HEK293 (cell line): ENCODE measurements around the gene RBBP5.
A peak's percentile ranks its signal among the peaks of the same experiment; 100 is the strongest.

Experiments
- CTCF ChIA-PET: fragments of 350-600 bp; formaldehyde crosslinking; extraction: SDS; loops from one replicate; lab custom pipeline; 2021; ENCODE audit warnings: antibody characterized with exemption; lab: Yijun Ruan, JAX
- POLR2A ChIA-PET: fragments of 300-600 bp; formaldehyde crosslinking; extraction: SDS; loops from one replicate; lab custom pipeline; 2020; ENCODE audit warnings: antibody characterized with exemption, inconsistent platforms; lab: Yijun Ruan, JAX
- H3K27ac ChIP-seq: fragments of 200-500 bp; sonication (Bioruptor generic); 2 replicates; pipeline ENCODE4 v1.5.1; 2014; ENCODE audit warnings: low read depth, low read length, control low read depth, inconsistent platforms; ENCODE audit errors: extremely low read depth
- H3K36me3 ChIP-seq, 2 experiments: fragments of 200-500 bp in 1 of 2; sonication (Bioruptor generic) in 1 of 2; 1 replicate in 1 of 2; 2 replicates in 1 of 2; pipeline ENCODE4 v1.5.1; 2014 to 2017; ENCODE audit warnings: inconsistent platforms in 2 of 2, low read length in 2 of 2; ENCODE audit not compliant: control insufficient read depth in 2 of 2, insufficient read depth in 1 of 2
- H3K4me1 ChIP-seq: fragments of 200-500 bp; sonication (Bioruptor generic); 2 replicates; pipeline ENCODE4 v1.5.1; 2014; ENCODE audit warnings: mild to moderate bottlenecking, low read length, inconsistent platforms; ENCODE audit not compliant: control insufficient read depth, insufficient read depth
- H3K4me3 ChIP-seq: 2 replicates; pipeline ENCODE4 v1.5.1; 2011; ENCODE audit warnings: low read depth, mild to moderate bottlenecking, control low read depth, low read length, moderate library complexity
- H3K9me3 ChIP-seq: fragments of 200-500 bp; sonication (Bioruptor generic); 2 replicates; pipeline ENCODE4 v1.5.1; 2014; ENCODE audit warnings: low read depth, low read length, inconsistent platforms; ENCODE audit not compliant: control insufficient read depth, insufficient read depth
- BCL11B ChIP-seq: fragments of 450-650 bp; formaldehyde crosslinking; IDR thresholded peaks from 2 replicates; pipeline ENCODE4 v1.5.1; 2016; ENCODE audit warnings: low read depth, missing biosample characterization, missing genetic modification characterization
- EGR2 ChIP-seq: fragments of 450-650 bp; formaldehyde crosslinking; IDR thresholded peaks from 2 replicates; pipeline ENCODE4 v1.5.1; 2016; ENCODE audit warnings: low read depth, missing biosample characterization, missing genetic modification characterization
- KLF1 ChIP-seq: fragments of 450-650 bp; formaldehyde crosslinking; IDR thresholded peaks from 2 replicates; pipeline ENCODE4 v1.5.1; 2016; ENCODE audit warnings: missing biosample characterization, missing genetic modification characterization
- RBAK ChIP-seq: fragments of 450-650 bp; formaldehyde crosslinking; IDR thresholded peaks from 2 replicates; pipeline ENCODE4 v1.5.1; 2016; ENCODE audit warnings: missing biosample characterization, missing genetic modification characterization
- REST ChIP-seq: fragments of 450-650 bp; formaldehyde crosslinking; IDR thresholded peaks from 2 replicates; pipeline ENCODE4 v1.5.1; 2016; ENCODE audit warnings: missing biosample characterization, missing genetic modification characterization
- TCF7L2 ChIP-seq: IDR thresholded peaks from 2 replicates; pipeline ENCODE4 v1.6.1; 2011; ENCODE audit warnings: low read depth, mild to moderate bottlenecking, inconsistent platforms, low read length, moderate library complexity, borderline replicate concordance
- YY1 ChIP-seq: fragments of 450-650 bp; formaldehyde crosslinking; IDR thresholded peaks from 2 replicates; pipeline ENCODE4 v1.5.1; 2018; ENCODE audit warnings: missing biosample characterization, missing genetic modification characterization
- ZBTB17 ChIP-seq: fragments of 450-650 bp; formaldehyde crosslinking; IDR thresholded peaks from 2 replicates; pipeline ENCODE4 v1.5.1; 2016; ENCODE audit warnings: missing biosample characterization, missing genetic modification characterization
- ZBTB26 ChIP-seq: fragments of 450-650 bp; formaldehyde crosslinking; optimal IDR thresholded peaks from 2 replicates; pipeline ENCODE3; 2016; ENCODE audit warnings: missing biosample characterization, mild to moderate bottlenecking, missing genetic modification characterization
- ZIC2 ChIP-seq: fragments of 450-650 bp; formaldehyde crosslinking; IDR thresholded peaks from 2 replicates; pipeline ENCODE4 v1.5.1; 2016; ENCODE audit warnings: missing biosample characterization, missing genetic modification characterization
- ZNF114 ChIP-seq: fragments of 450-650 bp; formaldehyde crosslinking; IDR thresholded peaks from 2 replicates; pipeline ENCODE4 v1.5.0; 2017; ENCODE audit warnings: missing biosample characterization, missing genetic modification characterization
- ZNF16 ChIP-seq: fragments of 450-650 bp; formaldehyde crosslinking; IDR thresholded peaks from 2 replicates; pipeline ENCODE4 v1.5.1; 2016; ENCODE audit warnings: low read depth, missing biosample characterization, missing genetic modification characterization
- ZNF174 ChIP-seq: fragments of 450-650 bp; formaldehyde crosslinking; IDR thresholded peaks from 2 replicates; pipeline ENCODE4 v1.5.0; 2017; ENCODE audit warnings: missing biosample characterization, mild to moderate bottlenecking, missing genetic modification characterization
- ZNF19 ChIP-seq: fragments of 450-650 bp; formaldehyde crosslinking; IDR thresholded peaks from 2 replicates; pipeline ENCODE4; 2016; ENCODE audit warnings: missing biosample characterization, missing genetic modification characterization, low read depth
- ZNF214 ChIP-seq: fragments of 450-650 bp; formaldehyde crosslinking; IDR thresholded peaks from 2 replicates; pipeline ENCODE4 v1.5.1; 2017; ENCODE audit warnings: missing biosample characterization, mild to moderate bottlenecking, missing genetic modification characterization, borderline replicate concordance
- ZNF223 ChIP-seq: fragments of 450-650 bp; formaldehyde crosslinking; IDR thresholded peaks from 2 replicates; pipeline ENCODE4 v1.5.1; 2016; ENCODE audit warnings: missing biosample characterization, missing genetic modification characterization
- ZNF280D ChIP-seq: fragments of 450-650 bp; formaldehyde crosslinking; IDR thresholded peaks from 2 replicates; pipeline ENCODE4 v1.5.1; 2016; ENCODE audit warnings: missing biosample characterization, missing genetic modification characterization
- ZNF341 ChIP-seq: fragments of 450-650 bp; formaldehyde crosslinking; IDR thresholded peaks from 2 replicates; pipeline ENCODE4; 2016; ENCODE audit warnings: low read depth, missing biosample characterization, missing genetic modification characterization
- ZNF37A ChIP-seq: fragments of 450-650 bp; IDR thresholded peaks from 2 replicates; pipeline ENCODE4 v1.5.1; 2018; ENCODE audit warnings: missing biosample characterization, missing genetic modification characterization
- ZNF404 ChIP-seq: fragments of 450-650 bp; formaldehyde crosslinking; IDR thresholded peaks from 2 replicates; pipeline ENCODE4 v1.5.1; 2017; ENCODE audit warnings: missing biosample characterization, missing genetic modification characterization
- ZNF423 ChIP-seq: fragments of 450-650 bp; formaldehyde crosslinking; IDR thresholded peaks from 2 replicates; pipeline ENCODE4 v1.5.1; 2016; ENCODE audit warnings: missing biosample characterization, missing genetic modification characterization
- ZNF433 ChIP-seq: fragments of 450-650 bp; formaldehyde crosslinking; IDR thresholded peaks from 2 replicates; pipeline ENCODE4 v1.5.1; 2016; ENCODE audit warnings: missing biosample characterization, missing genetic modification characterization, low read depth
- ZNF501 ChIP-seq: fragments of 450-650 bp; formaldehyde crosslinking; IDR thresholded peaks from 2 replicates; pipeline ENCODE4 v1.5.1; 2016; ENCODE audit warnings: missing biosample characterization, missing genetic modification characterization
- ZNF561 ChIP-seq: fragments of 450-650 bp; IDR thresholded peaks from 2 replicates; pipeline ENCODE4 v1.5.1; 2018; ENCODE audit warnings: missing biosample characterization, missing genetic modification characterization, borderline replicate concordance
- ZNF624 ChIP-seq: fragments of 450-650 bp; formaldehyde crosslinking; IDR thresholded peaks from 2 replicates; pipeline ENCODE4 v1.5.1; 2017; ENCODE audit warnings: missing biosample characterization, missing genetic modification characterization
- ZNF654 ChIP-seq: fragments of 450-650 bp; formaldehyde crosslinking; IDR thresholded peaks from 2 replicates; pipeline ENCODE4 v1.5.1; 2016; ENCODE audit warnings: low read depth, missing biosample characterization, missing genetic modification characterization
- ZNF747 ChIP-seq: fragments of 450-650 bp; formaldehyde crosslinking; IDR thresholded peaks from 2 replicates; pipeline ENCODE4 v1.5.1; 2016; ENCODE audit warnings: missing biosample characterization, missing genetic modification characterization
- ZNF76 ChIP-seq: fragments of 450-650 bp; formaldehyde crosslinking; IDR thresholded peaks from 2 replicates; pipeline ENCODE4; 2016; ENCODE audit warnings: low read depth, missing biosample characterization, missing genetic modification characterization, borderline replicate concordance
- ZNF843 ChIP-seq: fragments of 450-650 bp; formaldehyde crosslinking; IDR thresholded peaks from 2 replicates; pipeline ENCODE4 v1.5.1; 2016; ENCODE audit warnings: missing biosample characterization, missing genetic modification characterization

Gene RBBP5

GRCh38 chr1:205067031-205067430 lies 54.7 kb downstream of the RBBP5 start (continued):
- TF ChIP-seq ZNF214 (tag by site-specific recombination) (no peak), TCF7L2 (no peak), ZIC2 (no peak)

- Histone ChIP-seq H3K36me3 (no peaks in the 10 kb centered on the region), H3K4me1 (no peaks in the 10 kb centered on the region), H3K4me3 (no peak overlapping the region), H3K27ac (no peak overlapping the region), H3K9me3 (no peaks in the 10 kb centered on the region)
- POLR2A ChIA-PET = no interaction called here
- CTCF ChIA-PET = interaction anchor here (0.6 to 1.2 kb wide), 3 partner anchors 73 to 1396 kb away, joined by 3 to 8 read pairs (median 3); no protein-coding TSS in a partner anchor
- TF ChIP-seq ZNF624 = no peak
- TF ChIP-seq ZBTB26 (tag by site-specific recombination) = peak; percentile 10
- no peak for TF ChIP-seq ZNF654
- TF ChIP-seq ZNF501 = no peak
- no peak for TF ChIP-seq ZNF223 (tag by site-specific recombination)
- TF ChIP-seq ZNF19 (tag by site-specific recombination) = no peak
- TF ChIP-seq ZNF341 (tag by site-specific recombination) = no peak
- TF ChIP-seq ZNF114 (tag by site-specific recombination) = no peak
- no peak for TF ChIP-seq ZNF423 (tag by site-specific recombination)
- TF ChIP-seq YY1 (tag by site-specific recombination) = no peak
- TF ChIP-seq KLF1 (tag by site-specific recombination) = peak; percentile 90
- no peak for TF ChIP-seq ZNF76
- TF ChIP-seq ZNF747 (tag by site-specific recombination) = no peak
- TF ChIP-seq RBAK (tag by site-specific recombination) = no peak
- no peak for TF ChIP-seq ZNF16 (tag by site-specific recombination)
- TF ChIP-seq ZNF37A (tag by site-specific recombination) = no peak
- no peak for TF ChIP-seq ZNF433
- TF ChIP-seq ZBTB17 (tag by site-specific recombination) = no peak
- TF ChIP-seq ZNF404 (tag by site-specific recombination) = no peak
- TF ChIP-seq ZNF174 = no peak
- TF ChIP-seq ZNF561 (tag by site-specific recombination) = no peak
- peak; percentile 27; the same call in 1 of the 2 replicates for TF ChIP-seq EGR2 (tag by site-specific recombination)
- no peak for TF ChIP-seq ZNF843 (tag by site-specific recombination)
- TF ChIP-seq REST = no peak
- no peak for TF ChIP-seq ZNF280D (tag by site-specific recombination)
- no peak for TF ChIP-seq BCL11B (tag by site-specific recombination)
Measured at GRCh38 chr1:205066141-205066818, 55.5 kb downstream of the RBBP5 start.
